Activated CD8-positive, alpha-beta memory T cell treated with anti-CD3 and anti-CD28 coated beads for 48 hours (primary cell): ENCODE measurements around the gene GADD45A.
"Not testable (repeated sequence)": the region's sequence is repeated elsewhere in the genome, so short reads cannot be mapped to it uniquely, and the experiment has no call there.

ENCODE experiments used
- DNase-seq, 3 experiments: peaks; one replicate each; pipeline ENCODE4 v3.0.0-alpha.2; 2020; ENCODE audit warnings: low read depth in 2 of 3, low spot score in 2 of 3

Gene GADD45A

DNA sequence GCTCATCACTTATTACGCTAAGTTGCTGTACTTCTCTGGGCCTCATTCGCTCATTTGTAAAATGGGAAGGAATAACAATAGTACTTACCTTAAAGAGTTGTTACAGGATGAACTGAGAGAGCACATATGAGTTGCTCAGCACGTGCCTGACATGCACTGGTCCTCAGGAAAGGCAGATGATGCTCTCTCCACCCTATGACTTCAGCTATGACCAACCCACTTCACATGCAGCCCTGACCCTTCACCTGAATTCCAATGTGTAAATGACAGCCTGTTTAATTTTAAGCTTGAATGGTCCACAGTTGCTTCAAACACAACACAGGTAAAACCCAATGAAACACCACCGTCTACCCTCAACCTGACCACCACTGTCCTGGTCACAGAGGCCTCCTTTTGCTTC, 32.9 kb downstream of the GADD45A start:
- no peak for DNase-seq

DNA sequence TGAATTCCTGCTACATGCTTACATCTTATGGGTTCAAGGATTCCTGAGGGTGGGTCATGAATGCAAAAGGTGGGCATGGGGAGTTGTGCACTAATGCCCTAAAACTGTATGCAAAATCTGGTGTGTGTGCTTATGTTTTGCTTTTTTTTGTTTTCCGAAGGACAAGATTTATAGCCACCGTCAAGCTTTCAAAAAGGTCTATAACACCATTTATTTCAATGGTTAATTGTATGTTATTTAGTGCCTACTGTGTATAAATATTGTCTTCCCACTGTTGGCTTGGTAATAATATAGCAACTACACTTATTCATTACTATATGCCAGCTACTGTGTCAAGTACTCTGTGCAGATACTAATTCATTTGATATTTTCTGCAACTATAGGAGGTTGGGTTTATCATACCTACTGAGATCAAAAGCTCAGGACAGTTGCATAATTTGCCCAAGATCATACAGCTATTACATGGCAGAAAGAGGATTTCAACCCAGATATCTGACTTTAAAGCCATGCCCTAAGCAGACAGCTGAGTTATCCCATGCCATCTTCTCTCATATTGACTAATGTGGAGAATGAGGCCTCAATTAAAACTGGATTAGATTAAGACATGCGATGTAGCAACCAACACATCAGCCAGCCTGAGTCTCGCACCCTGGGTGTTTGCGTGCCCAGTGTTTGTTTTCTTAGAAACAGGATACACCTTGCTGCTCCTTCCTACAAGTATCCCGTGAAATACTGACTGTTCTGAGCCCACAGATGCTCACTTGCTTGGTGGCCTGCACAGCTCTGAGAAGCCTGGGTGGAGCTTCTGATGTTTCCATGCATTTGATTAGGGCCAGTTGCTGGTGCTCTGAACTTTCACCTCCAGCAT, 34.6 kb downstream of the GADD45A start:
- no peak for DNase-seq

DNA sequence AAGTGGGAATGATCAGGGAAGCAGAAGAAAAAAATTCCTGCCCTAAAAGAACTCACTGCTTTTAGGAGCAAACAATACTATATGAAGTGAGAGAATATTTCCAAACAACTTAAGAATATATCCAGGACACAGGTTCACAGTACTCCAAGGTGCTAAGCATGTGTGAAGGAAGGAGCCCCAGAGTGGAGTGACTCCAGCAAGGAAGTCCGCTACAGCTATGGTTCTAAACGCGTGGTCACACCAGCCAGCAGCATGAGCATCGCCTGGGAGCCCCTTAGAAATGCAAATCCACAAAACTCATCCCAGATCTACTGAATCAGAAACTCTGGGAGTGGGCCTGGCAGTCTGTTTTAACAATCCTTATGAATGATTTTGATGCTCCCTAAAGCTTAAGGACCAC, 36.1 kb downstream of the GADD45A start:
- DNase-seq = no peak

DNA sequence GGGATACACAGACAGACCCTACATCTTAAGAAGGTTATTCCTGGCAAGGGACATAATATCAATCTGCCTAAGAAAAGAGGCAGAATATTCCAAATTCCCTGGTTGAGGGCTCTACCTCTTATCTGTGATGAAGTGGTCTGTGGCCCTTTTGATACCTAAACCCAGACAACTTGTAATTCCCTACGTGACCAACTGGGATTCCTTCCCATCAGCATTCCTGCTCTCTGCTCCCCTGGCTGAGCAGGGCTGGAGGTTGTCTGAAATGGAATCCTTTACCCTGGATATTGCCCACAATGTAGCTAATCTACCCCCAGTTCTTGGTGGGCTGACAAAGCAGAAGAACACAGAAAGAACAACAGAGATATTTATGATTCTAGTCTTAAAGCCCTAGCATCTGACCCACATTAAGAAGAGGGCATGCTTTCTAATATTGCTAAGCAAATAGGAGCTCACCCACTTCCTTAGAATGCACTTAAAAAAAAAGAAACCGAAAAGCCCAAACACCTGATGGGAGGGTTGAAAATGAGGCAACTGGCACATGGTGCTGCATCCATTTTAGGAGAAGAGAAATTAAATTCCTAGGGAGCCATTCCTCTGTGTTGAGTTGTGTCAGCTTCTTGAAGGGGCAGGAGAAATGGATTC, 36.8 kb downstream of the GADD45A start:
- DNase-seq = no peak

DNA sequence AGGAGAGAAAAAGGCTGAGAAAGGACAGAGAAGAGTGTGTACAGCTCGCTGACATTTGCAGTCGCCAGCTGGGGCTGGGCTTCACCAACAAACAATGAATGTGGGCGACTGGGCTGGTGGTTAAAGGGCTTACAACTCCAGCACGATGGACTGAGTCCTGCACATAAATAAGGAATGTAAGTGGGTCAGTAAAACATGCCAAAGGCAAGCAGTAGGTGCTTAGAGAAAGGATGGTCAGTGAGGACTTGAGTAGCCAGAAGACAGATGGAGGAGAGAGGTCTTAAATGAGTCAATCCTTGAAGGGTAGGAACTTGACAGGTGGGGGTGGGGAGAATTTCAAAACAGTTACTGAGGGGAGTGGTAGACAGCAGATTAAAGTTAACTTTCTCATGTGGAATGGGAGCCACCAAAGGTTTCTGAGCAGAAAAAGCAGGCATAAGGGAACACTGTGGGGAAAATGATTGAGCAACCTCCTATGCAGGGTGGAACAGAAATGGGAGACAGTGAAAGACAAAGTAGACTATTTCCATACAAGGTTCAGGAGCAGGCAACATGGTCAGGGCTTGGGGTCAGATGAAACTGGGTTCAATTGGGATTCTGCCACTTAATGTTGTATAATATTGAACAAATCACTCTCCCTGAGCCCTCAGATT, 37.4 kb downstream of the GADD45A start:
- DNase-seq = no peak

DNA sequence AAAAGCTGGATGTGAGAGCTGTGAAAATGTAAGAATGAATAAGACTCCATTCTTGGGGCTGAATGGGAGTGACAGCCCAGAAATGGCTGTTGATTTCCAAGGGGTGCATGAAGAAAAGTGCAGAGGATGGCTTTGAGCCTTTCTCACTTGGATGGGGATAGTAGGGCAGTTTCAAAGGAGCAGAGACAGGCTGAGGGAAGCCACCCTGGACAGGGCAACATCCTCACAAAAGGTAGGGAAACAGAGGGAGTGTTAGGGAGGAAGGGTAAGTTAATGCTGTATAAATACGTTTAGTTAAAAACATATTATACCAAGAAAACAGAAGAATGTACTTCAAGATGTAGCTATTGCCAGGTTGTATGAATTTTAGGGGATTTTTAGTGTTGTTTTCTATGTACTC, 38.1 kb downstream of the GADD45A start:
- no peak for DNase-seq

DNA sequence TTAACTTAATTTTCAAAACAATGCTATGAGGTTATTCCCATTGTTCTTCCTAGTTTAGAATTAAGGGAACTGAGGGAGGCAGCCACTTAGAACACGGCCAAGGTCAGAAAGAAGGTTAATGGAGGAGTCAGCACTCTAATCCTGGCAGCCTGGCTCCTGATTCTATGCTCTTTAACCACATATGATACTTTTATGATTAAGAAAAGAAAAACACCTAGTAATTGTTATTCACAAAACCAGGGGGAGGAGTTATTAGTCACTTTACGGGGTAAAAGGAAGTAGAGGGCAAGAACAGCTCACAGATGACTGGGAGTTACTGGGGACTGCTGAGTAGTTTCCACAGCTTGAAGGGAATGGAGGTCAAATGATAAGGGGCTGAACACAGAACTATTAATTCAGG, 38.6 kb downstream of the GADD45A start:
- no peak for DNase-seq

DNA sequence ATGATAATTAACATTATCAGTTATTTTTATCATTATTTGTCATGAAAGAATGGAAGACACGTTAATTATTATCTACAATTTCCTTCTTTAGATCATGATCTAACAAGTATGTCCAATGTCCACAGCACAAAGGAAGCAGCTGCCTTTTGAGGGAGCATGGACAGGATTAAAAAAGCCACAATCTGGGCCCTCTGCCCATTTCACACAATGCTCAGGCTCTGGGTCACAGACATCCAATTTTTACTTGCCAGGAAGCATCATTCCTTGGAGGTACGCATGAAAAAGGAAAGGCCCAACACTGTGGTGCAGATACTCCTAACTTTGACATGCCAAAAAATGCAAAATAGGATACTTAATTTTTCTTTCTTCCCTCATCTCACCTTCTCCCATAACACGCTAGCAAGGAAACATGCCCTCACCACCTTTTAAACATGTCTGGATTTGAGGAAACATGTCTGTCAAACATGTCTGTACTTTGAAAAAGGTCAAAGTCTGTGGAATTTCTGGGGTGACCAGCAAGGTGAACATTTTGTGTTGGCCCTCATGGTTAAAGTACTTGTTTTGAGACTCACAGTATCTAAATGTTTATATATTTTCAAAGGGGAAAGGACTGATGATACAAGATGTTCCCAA, 40.0 kb downstream of the GADD45A start:
- DNase-seq = no peak

DNA sequence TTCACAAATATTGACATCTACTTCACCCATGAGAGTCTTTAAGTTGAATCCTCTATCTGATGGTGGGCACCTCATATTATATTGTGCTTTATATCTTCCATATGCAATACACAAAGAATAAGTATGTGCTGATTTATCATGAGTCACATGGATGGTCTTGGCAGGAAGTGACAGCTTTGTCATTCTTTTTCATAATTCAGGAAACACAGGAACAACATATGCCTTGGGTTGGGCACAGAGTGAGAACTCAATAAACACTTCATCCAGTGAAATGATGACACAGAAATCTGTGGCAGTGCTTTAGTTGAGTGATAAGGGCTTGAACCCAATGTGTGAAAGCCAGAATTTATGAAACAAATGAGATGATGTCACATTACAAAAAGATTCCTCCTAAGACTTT, 41.2 kb downstream of the GADD45A start:
- DNase-seq = no peak

DNA sequence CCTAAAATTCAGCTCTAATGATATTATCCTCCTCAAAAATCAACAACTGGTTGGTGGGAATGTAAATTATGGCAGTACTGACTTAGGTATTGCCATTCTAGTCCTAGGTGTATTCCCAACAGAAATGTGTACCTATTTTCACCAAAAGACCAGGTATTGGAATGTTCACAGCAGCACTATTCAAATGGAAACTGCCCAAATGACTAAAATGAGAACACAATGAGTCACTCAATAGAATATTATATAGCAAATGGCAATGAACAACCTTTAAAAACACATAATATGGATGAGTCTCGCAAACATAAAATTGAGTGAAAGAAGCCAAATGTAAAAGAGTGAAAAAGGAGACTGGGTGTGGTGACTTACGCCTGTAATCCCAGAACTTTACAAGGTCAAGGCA, 44.9 kb downstream of the GADD45A start:
- DNase-seq = no peak

DNA sequence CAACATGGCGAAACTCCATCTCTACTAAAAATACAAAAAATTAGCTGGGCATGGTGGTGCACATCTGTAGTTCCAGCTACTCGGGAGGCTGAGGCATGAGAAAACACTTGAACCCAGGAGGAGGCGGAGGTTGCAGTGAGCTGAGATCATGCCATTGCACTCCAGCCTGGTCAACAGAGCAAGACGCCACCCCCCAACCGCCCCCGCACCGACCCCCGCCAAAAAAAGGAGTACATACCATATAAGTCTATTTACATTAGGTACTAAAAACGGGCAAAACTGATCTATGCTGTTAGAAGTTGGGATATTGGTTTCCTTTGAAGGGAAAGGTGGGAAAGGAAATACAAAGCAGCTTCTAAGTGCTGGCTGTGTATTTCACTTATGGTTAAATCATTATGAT, 45.3 kb downstream of the GADD45A start:
- DNase-seq = not testable (repeated sequence)

DNA sequence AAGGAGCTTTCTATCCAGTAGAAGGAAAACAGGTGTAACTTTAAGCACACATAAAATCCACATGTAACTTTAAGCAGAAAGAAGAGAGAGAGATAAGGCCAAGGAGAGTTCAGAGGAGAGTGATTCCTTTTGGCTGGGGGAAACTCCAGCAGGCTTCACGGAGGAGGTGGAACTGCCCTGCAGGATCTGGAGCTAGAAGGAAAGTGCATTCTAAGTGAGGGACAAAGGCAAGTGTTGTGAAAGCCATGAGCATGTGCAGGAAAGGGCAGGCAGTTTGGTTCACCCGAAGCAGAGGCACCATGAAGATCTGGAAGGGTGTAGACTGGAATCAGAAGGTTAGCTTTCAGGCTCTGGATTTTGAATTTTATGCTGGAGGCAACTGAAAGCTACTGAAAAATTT, 46.3 kb downstream of the GADD45A start:
- DNase-seq = no peak

DNA sequence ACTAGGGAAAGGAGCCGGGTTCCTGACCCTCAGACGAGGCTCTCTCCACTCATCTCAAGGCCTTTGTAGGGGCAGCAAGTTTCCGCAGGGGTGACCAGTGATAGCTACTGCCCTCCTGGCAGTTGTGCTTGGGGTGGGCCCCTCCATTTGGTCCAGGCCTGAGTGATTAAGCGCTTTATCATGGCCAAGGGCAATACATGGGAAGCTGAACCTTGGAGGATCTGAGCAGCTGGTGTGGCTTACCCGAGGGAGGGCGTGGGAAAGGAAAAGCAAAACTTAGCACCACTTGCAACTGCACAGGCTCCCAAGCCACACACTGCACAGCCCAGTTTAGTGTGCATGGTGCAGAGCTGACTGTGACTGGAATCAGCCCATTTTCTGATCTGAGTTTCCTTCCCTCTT, 47.8 kb downstream of the GADD45A start:
- DNase-seq = no peak

DNA sequence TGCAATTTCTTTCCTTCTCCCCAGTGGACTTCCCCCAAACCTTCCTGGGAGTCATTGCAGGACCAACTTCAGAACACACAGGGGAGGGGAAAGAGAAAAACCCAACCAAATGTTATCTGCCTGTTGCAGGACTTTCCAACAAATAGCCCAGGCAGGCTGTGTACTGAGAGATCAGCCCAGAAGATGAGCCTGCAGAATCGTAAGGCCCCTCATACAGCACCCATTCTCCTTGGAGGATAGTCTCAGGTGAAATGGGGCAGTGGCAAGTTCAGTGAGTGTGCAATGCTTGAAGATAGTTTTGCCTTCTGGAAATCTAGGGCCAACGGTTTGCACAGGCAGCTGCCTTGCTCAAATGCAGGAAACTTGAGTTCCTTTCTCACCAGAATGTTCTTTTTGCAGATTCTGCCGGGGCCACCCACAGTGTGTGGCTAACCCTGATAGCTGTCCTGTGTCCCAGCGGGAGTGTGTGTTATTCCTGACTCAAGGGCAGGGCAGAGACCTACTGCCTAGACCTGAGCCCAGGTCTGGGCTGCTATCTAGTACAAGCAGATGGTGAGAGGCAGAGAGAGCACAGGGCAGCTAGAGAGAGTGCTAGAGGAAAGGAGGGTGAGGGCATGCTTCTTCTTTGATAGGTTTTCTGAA, 48.8 kb downstream of the GADD45A start:
- no peak for DNase-seq

DNA sequence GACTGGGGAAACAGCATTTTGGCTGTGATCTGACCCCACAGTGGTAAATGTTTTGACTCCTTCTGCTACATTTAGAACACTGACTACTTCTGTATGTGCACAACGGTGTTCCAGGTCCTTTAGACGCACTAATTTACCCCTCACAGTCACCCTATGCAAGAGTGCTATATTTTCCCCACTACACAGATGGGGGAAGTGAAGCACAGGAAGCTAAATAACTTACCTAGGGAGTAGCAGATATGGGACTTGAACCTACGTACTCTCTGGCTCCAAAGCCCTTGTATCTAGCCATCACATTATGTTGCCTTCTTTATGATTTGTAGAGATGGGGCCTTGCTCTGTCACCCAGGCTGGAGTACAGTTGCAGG, 49.3 kb downstream of the GADD45A start:
- DNase-seq = no peak

DNA sequence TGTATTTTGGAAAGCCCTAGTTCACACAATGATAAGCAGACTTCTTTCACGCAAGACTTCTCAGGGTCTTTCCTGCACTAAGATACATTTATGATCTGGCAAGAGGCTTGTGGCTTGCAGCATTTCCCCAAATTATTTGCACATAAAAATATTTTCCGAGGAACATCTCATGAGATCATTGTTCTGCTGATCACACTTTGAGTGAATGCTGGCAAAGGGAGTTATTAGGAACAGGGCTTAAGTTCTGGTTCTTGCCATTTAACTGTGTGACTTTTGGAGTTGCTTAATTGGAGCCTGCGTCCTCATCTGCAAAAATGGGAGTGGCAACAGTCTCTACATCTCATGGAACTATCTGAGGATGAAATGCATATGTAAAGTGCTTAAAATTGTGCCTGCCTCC, 50.2 kb downstream of the GADD45A start:
- no peak for DNase-seq

DNA sequence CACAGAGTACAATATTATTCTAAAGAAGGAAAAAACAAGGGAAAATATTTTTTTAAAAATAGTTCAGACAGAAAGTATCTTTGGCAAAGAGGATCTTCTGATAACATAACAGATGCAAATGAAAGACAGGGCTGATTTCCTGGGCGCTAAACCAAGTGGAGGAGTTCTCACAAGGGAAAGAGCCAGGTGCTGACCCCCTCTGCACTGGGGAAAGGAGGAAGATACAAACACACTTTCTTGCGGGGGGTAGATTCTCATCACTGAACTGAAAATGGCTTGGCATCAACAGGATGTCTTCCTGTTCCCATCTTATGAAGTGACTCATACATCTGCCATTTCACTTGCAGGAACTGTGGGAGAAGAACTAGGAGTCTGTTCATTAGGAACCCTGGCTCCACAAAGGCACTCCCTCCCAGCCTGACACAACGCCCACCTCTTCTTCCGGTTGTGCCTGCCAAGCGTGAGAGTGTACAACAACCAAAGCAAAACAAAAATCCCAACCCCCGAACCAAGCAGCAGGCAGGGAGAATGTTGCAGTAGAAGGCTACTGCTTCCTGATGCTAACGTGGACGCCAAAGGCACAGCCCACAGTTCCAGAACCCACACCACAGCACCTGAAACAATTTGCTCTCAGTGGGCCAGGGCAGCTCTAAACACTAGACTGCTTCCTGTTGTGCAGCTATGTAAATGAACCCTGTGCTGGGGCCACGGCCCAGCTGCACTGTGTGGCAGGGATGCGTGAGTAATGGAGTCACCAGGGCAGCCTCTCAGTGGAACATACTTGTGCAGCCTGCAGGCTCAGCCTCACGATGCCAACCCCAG, 51.0 kb downstream of the GADD45A start:
- no peak for DNase-seq

DNA sequence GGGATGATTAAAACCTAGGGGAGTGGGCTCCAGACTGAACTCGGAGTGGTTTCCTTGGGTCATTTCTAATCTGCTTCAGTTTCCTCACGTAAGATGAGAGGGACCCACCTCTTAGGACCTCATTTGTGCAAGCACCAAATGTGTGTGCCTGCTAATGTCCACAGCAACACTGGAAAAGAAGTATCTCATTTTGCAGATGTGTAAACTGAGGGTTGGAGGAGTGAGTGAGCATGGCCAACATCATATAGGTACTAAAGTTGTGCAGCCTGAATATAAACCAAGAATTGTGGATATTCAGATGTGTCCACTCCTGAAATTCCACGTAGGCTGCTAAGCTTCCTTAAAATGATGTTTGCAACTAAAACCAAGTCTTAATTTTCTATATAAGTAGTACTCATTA, 51.7 kb downstream of the GADD45A start:
- no peak for DNase-seq

DNA sequence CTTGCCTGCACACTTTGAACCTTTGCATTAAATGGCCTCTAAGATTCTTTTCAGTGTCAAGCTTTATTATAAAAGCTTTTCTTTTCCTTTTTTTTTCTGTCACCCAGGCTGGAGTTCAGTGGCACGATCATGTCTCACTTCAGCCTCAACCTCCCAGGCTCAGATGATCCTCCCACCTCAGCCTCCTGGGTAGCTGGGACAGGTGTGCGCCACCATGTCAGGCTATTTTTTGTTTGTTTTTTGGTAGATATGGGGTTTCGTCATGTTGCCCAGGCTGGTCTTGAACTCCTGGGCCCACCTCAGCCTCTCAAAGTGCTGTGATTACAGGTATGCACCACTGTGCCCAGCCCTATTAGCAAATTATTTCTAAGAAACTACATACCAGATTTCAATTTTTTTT, 52.9 kb downstream of the GADD45A start:
- DNase-seq = no peak
